ENCODE data around the gene FASTKD1. TPM values are rescaled to one million over a fixed set of nuclear protein-coding genes. Genes with fewer than 3 reads are reported as not detected.

FASTKD1 gene
- total RNA-seq, 4 donors from 2014 or later = 4.1 to 9.7 (median 6.6) TPM

- intact Hi-C loops (cut with DNase I; ENCODE audit: low total_unique reads) = no loop called here
- no peak overlapping the region for H3K4me3 ChIP-seq (ENCODE audit: low read depth, poor library complexity, severe bottlenecking)
- TF ChIP-seq CTCF (IDR thresholded peaks at IDR 0.05) (no peak), POLR2A (IDR thresholded peaks at IDR 0.05) (no peak)
- DNase-seq (ENCODE audit: low spot score in 2 of 2) = no peak
Observed at GRCh38 chr2:169490834-169491233, 82.8 kb downstream of the FASTKD1 start.

- TF ChIP-seq CTCF (IDR thresholded peaks at IDR 0.05) (no peak), POLR2A (IDR thresholded peaks at IDR 0.05) (no peak)
- no peak for DNase-seq (ENCODE audit: low spot score in 2 of 2)
- no peak overlapping the region for H3K4me3 ChIP-seq (ENCODE audit: low read depth, poor library complexity, severe bottlenecking)
- intact Hi-C loops (cut with DNase I; ENCODE audit: low total_unique reads) = no loop called here
Observed at GRCh38 chr2:169486487-169486886, 87.2 kb downstream of the FASTKD1 start.

- WGBS, 2 donors = 94 to 100% methylated on average over 1 of the region's 1 CpG
- no peak overlapping the region for H3K4me3 ChIP-seq (ENCODE audit: low read depth, poor library complexity, severe bottlenecking)
- intact Hi-C loops (cut with DNase I; ENCODE audit: low total_unique reads) = no loop called here
- DNase-seq (ENCODE audit: low spot score in 2 of 2) = no peak
- TF ChIP-seq POLR2A (IDR thresholded peaks at IDR 0.05) = no peak
- TF ChIP-seq CTCF (IDR thresholded peaks at IDR 0.05) = no peak
Observed at GRCh38 chr2:169485650-169486138, 88.0 kb downstream of the FASTKD1 start.

- WGBS, 2 donors = 16 to 22% methylated on average over 9 of the region's 9 CpGs
- DNase-seq (ENCODE audit: low spot score in 2 of 2) = no peak
- intact Hi-C loops (cut with DNase I; ENCODE audit: low total_unique reads) = no loop called here
- peak overlapping the region; percentile 64 for H3K4me3 ChIP-seq (ENCODE audit: low read depth, poor library complexity, severe bottlenecking)
- TF ChIP-seq CTCF (IDR thresholded peaks at IDR 0.05) (no peak), POLR2A (IDR thresholded peaks at IDR 0.05) (no peak)
Observed at GRCh38 chr2:169480079-169480465, 93.6 kb downstream of the FASTKD1 start.

Other genes starting within 250 kb of the FASTKD1 start
- gene LRP2, start 211.3 kb downstream of the FASTKD1 start, total RNA-seq = under 1 TPM in 2 of 4 donors, not detected in 2; 0.05 to 0.23 TPM
- gene BBS5, start 94.4 kb downstream of the FASTKD1 start, total RNA-seq = 1 to 10 TPM; 4.7 to 7.9 (median 5.3) TPM
- under 1 TPM; 0.13 to 0.98 (median 0.73) TPM for gene KLHL41, start 64.2 kb downstream of the FASTKD1 start, total RNA-seq
- gene PPIG, start 10.5 kb upstream of the FASTKD1 start, total RNA-seq = 10 to 100 TPM; 23.5 to 31.9 (median 28.0) TPM
- gene CFAP210, start 120.5 kb upstream of the FASTKD1 start, total RNA-seq = not detected
- 1 to 10 TPM; 2.7 to 7.6 (median 4.4) TPM for gene PHOSPHO2, start 120.6 kb upstream of the FASTKD1 start, total RNA-seq
- gene KLHL23, start 160.0 kb upstream of the FASTKD1 start, total RNA-seq = 1 to 10 TPM in 3 of 4 donors, under 1 TPM in 1; 0.59 to 5.0 (median 2.3) TPM
- 10 to 100 TPM; 29.1 to 40.0 (median 38.2) TPM for gene SSB, start 225.0 kb upstream of the FASTKD1 start, total RNA-seq

Measured in lower leg skin (tissue), 4 donors.